Measurements from ENCODE around the gene SYNPR. TPM values are rescaled to one million over a fixed set of nuclear protein-coding genes. Genes with fewer than 3 reads are reported as not detected.

The SYNPR gene
- total RNA-seq (0.09 TPM), polyA plus RNA-seq (0.18 TPM)
- long read RNA-seq, donor 1 = 0 reads
- long read RNA-seq, donor 2 = 0 reads
- long read RNA-seq, donor 3 = 0 reads
- long read RNA-seq, donor 4 = 0 reads
- long read RNA-seq, donor 5 = 0 reads
- long read RNA-seq, donor 6 = 0 reads
- long read RNA-seq, donor 7 = 0 reads
- long read RNA-seq, donor 8 = 0 reads
- long read RNA-seq, donor 9 = 0 reads
- long read RNA-seq, donor 10 = 0 reads

- no peak within 1 kb of the TSS for H3K4me3 ChIP-seq (ENCODE audit: low read length in 2 of 2)
- H3K27ac ChIP-seq (ENCODE audit: low read depth in 1 of 2, low read length in 1 of 2) = no peak within 1 kb of the TSS
- WGBS = 7% methylated on average over 45 of the region's 45 CpGs
- H3K36me3 ChIP-seq (ENCODE audit: control insufficient read depth in 2 of 2, insufficient read depth in 2 of 2, low read length in 1 of 2) = no peaks in the 10 kb centered on the region
- no peaks in the 10 kb centered on the region for H3K9me3 ChIP-seq (ENCODE audit: control insufficient read depth in 2 of 2, insufficient read depth in 1 of 2, low read length in 1 of 2)
- no peak for DNase-seq (ENCODE audit: low read depth in 6 of 9, low spot score in 9 of 9)
- H3K27me3 ChIP-seq (ENCODE audit: control insufficient read depth in 2 of 2, insufficient read depth in 1 of 2, low read length in 1 of 2) = peaks cover 7 to 22% of the 10 kb centered on the region in 2 donors
- no peaks in the 10 kb centered on the region for H3K4me1 ChIP-seq (ENCODE audit: control insufficient read depth in 2 of 2, insufficient read depth in 2 of 2, low read length in 2 of 2)
Observed at GRCh38 chr3:63278171-63279004, at the start of gene SYNPR. SYNPR (plus strand) TSS chr3:63278308.

- WGBS = 32% methylated on average over 6 of the region's 6 CpGs
- peak in 1 of 9 donors; percentile 10 for DNase-seq (ENCODE audit: low read depth in 6 of 9, low spot score in 9 of 9)
- H3K27ac ChIP-seq (ENCODE audit: low read depth in 1 of 2, low read length in 1 of 2) = no peak overlapping the region
- no peaks in the 10 kb centered on the region for H3K27me3 ChIP-seq (ENCODE audit: control insufficient read depth in 2 of 2, insufficient read depth in 1 of 2, low read length in 1 of 2)
- no peaks in the 10 kb centered on the region for H3K36me3 ChIP-seq (ENCODE audit: control insufficient read depth in 2 of 2, insufficient read depth in 2 of 2, low read length in 1 of 2)
- H3K4me1 ChIP-seq (ENCODE audit: control insufficient read depth in 2 of 2, insufficient read depth in 2 of 2, low read length in 2 of 2) = no peaks in the 10 kb centered on the region
- no peaks in the 10 kb centered on the region for H3K9me3 ChIP-seq (ENCODE audit: control insufficient read depth in 2 of 2, insufficient read depth in 1 of 2, low read length in 1 of 2)
- H3K4me3 ChIP-seq (ENCODE audit: low read length in 2 of 2) = no peak overlapping the region
Observed at GRCh38 chr3:63228677-63229076, 49.4 kb upstream of the SYNPR start.

- H3K36me3 ChIP-seq (ENCODE audit: control insufficient read depth in 2 of 2, insufficient read depth in 2 of 2, low read length in 1 of 2) = no peaks in the 10 kb centered on the region
- no peaks in the 10 kb centered on the region for H3K9me3 ChIP-seq (ENCODE audit: control insufficient read depth in 2 of 2, insufficient read depth in 1 of 2, low read length in 1 of 2)
- DNase-seq (ENCODE audit: low read depth in 6 of 9, low spot score in 9 of 9) = no peak
- no peak overlapping the region for H3K4me3 ChIP-seq (ENCODE audit: low read length in 2 of 2)
- no peaks in the 10 kb centered on the region for H3K27me3 ChIP-seq (ENCODE audit: control insufficient read depth in 2 of 2, insufficient read depth in 1 of 2, low read length in 1 of 2)
- no peaks in the 10 kb centered on the region for H3K4me1 ChIP-seq (ENCODE audit: control insufficient read depth in 2 of 2, insufficient read depth in 2 of 2, low read length in 2 of 2)
- no peak overlapping the region for H3K27ac ChIP-seq (ENCODE audit: low read depth in 1 of 2, low read length in 1 of 2)
Observed at GRCh38 chr3:63230146-63230545, 48.0 kb upstream of the SYNPR start.

- 88% methylated on average over 2 of the region's 2 CpGs for WGBS
Observed at GRCh38 chr3:63231643-63232042, 46.5 kb upstream of the SYNPR start.

GRCh38 chr3:63232764-63233396 is 45.2 kb upstream of the SYNPR start:
- Histone ChIP-seq H3K4me1 (ENCODE audit: control insufficient read depth in 2 of 2, insufficient read depth in 2 of 2, low read length in 2 of 2) (no peaks in the 10 kb centered on the region), H3K27ac (ENCODE audit: low read depth in 1 of 2, low read length in 1 of 2) (no peak overlapping the region), H3K36me3 (ENCODE audit: control insufficient read depth in 2 of 2, insufficient read depth in 2 of 2, low read length in 1 of 2) (no peaks in the 10 kb centered on the region), H3K27me3 (ENCODE audit: control insufficient read depth in 2 of 2, insufficient read depth in 1 of 2, low read length in 1 of 2) (no peaks in the 10 kb centered on the region), H3K4me3 (ENCODE audit: low read length in 2 of 2) (no peak overlapping the region), H3K9me3 (ENCODE audit: control insufficient read depth in 2 of 2, insufficient read depth in 1 of 2, low read length in 1 of 2) (no peaks in the 10 kb centered on the region)
- WGBS = 73% methylated on average over 3 of the region's 3 CpGs
- no peak for DNase-seq (ENCODE audit: low read depth in 6 of 9, low spot score in 9 of 9)

More at GRCh38 chr3:63231643-63232042, 46.5 kb upstream of the SYNPR start:
- no peaks in the 10 kb centered on the region for H3K36me3 ChIP-seq (ENCODE audit: control insufficient read depth in 2 of 2, insufficient read depth in 2 of 2, low read length in 1 of 2)
- H3K4me3 ChIP-seq (ENCODE audit: low read length in 2 of 2) = no peak overlapping the region
- H3K4me1 ChIP-seq (ENCODE audit: control insufficient read depth in 2 of 2, insufficient read depth in 2 of 2, low read length in 2 of 2) = no peaks in the 10 kb centered on the region
- no peaks in the 10 kb centered on the region for H3K9me3 ChIP-seq (ENCODE audit: control insufficient read depth in 2 of 2, insufficient read depth in 1 of 2, low read length in 1 of 2)
- no peak for DNase-seq (ENCODE audit: low read depth in 6 of 9, low spot score in 9 of 9)
- no peak overlapping the region for H3K27ac ChIP-seq (ENCODE audit: low read depth in 1 of 2, low read length in 1 of 2)
- H3K27me3 ChIP-seq (ENCODE audit: control insufficient read depth in 2 of 2, insufficient read depth in 1 of 2, low read length in 1 of 2) = no peaks in the 10 kb centered on the region

- WGBS = 88% methylated on average over 5 of the region's 5 CpGs
- no peak for DNase-seq (ENCODE audit: low read depth in 6 of 9, low spot score in 9 of 9)
- no peak overlapping the region for H3K4me3 ChIP-seq (ENCODE audit: low read length in 2 of 2)
Observed at GRCh38 chr3:63240381-63240902, 37.7 kb upstream of the SYNPR start.

GRCh38 chr3:63242124-63242523 is 36.0 kb upstream of the SYNPR start:
- Histone ChIP-seq H3K36me3 (ENCODE audit: control insufficient read depth in 2 of 2, insufficient read depth in 2 of 2, low read length in 1 of 2) (no peaks in the 10 kb centered on the region), H3K4me1 (ENCODE audit: control insufficient read depth in 2 of 2, insufficient read depth in 2 of 2, low read length in 2 of 2) (no peaks in the 10 kb centered on the region), H3K9me3 (ENCODE audit: control insufficient read depth in 2 of 2, insufficient read depth in 1 of 2, low read length in 1 of 2) (no peaks in the 10 kb centered on the region), H3K27ac (ENCODE audit: low read depth in 1 of 2, low read length in 1 of 2) (no peak overlapping the region), H3K27me3 (ENCODE audit: control insufficient read depth in 2 of 2, insufficient read depth in 1 of 2, low read length in 1 of 2) (no peaks in the 10 kb centered on the region), H3K4me3 (ENCODE audit: low read length in 2 of 2) (no peak overlapping the region)
- no peak for DNase-seq (ENCODE audit: low read depth in 6 of 9, low spot score in 9 of 9)
- 81% methylated on average over 2 of the region's 2 CpGs for WGBS

More at GRCh38 chr3:63240381-63240902, 37.7 kb upstream of the SYNPR start:
- Histone ChIP-seq H3K27me3 (ENCODE audit: control insufficient read depth in 2 of 2, insufficient read depth in 1 of 2, low read length in 1 of 2) (no peaks in the 10 kb centered on the region), H3K4me1 (ENCODE audit: control insufficient read depth in 2 of 2, insufficient read depth in 2 of 2, low read length in 2 of 2) (no peaks in the 10 kb centered on the region), H3K9me3 (ENCODE audit: control insufficient read depth in 2 of 2, insufficient read depth in 1 of 2, low read length in 1 of 2) (no peaks in the 10 kb centered on the region), H3K36me3 (ENCODE audit: control insufficient read depth in 2 of 2, insufficient read depth in 2 of 2, low read length in 1 of 2) (no peaks in the 10 kb centered on the region), H3K27ac (ENCODE audit: low read depth in 1 of 2, low read length in 1 of 2) (no peak overlapping the region)

GRCh38 chr3:63244486-63244885 is 33.6 kb upstream of the SYNPR start:
- no peak for DNase-seq (ENCODE audit: low read depth in 6 of 9, low spot score in 9 of 9)
- Histone ChIP-seq H3K4me1 (ENCODE audit: control insufficient read depth in 2 of 2, insufficient read depth in 2 of 2, low read length in 2 of 2) (no peaks in the 10 kb centered on the region), H3K27ac (ENCODE audit: low read depth in 1 of 2, low read length in 1 of 2) (no peak overlapping the region), H3K36me3 (ENCODE audit: control insufficient read depth in 2 of 2, insufficient read depth in 2 of 2, low read length in 1 of 2) (no peaks in the 10 kb centered on the region), H3K27me3 (ENCODE audit: control insufficient read depth in 2 of 2, insufficient read depth in 1 of 2, low read length in 1 of 2) (no peaks in the 10 kb centered on the region), H3K4me3 (ENCODE audit: low read length in 2 of 2) (no peak overlapping the region), H3K9me3 (ENCODE audit: control insufficient read depth in 2 of 2, insufficient read depth in 1 of 2, low read length in 1 of 2) (no peaks in the 10 kb centered on the region)
- WGBS = 97% methylated on average over 3 of the region's 3 CpGs

- H3K27ac ChIP-seq (ENCODE audit: low read depth in 1 of 2, low read length in 1 of 2) = no peak overlapping the region
- no peak for DNase-seq (ENCODE audit: low read depth in 6 of 9, low spot score in 9 of 9)
- no peaks in the 10 kb centered on the region for H3K36me3 ChIP-seq (ENCODE audit: control insufficient read depth in 2 of 2, insufficient read depth in 2 of 2, low read length in 1 of 2)
- H3K4me1 ChIP-seq (ENCODE audit: control insufficient read depth in 2 of 2, insufficient read depth in 2 of 2, low read length in 2 of 2) = no peaks in the 10 kb centered on the region
- no peaks in the 10 kb centered on the region for H3K9me3 ChIP-seq (ENCODE audit: control insufficient read depth in 2 of 2, insufficient read depth in 1 of 2, low read length in 1 of 2)
- H3K4me3 ChIP-seq (ENCODE audit: low read length in 2 of 2) = no peak overlapping the region
- no peaks in the 10 kb centered on the region for H3K27me3 ChIP-seq (ENCODE audit: control insufficient read depth in 2 of 2, insufficient read depth in 1 of 2, low read length in 1 of 2)
- WGBS = 84% methylated on average over 1 of the region's 1 CpG
Observed at GRCh38 chr3:63245726-63246241, 32.3 kb upstream of the SYNPR start.

Data from thymus (tissue), 14 donors.